ENCODE data around the gene PFDN6.

PFDN6 gene

GRCh38 chr6:33297956-33298772 is 8.8 kb downstream of the PFDN6 start:
- H3K9me2 ChIP-seq (replicated peaks; ENCODE audit: insufficient read depth, low read length): no peaks in the 10 kb centered on the region
- H3K9me3 ChIP-seq (ENCODE audit: insufficient read depth, low read length): no peaks in the 10 kb centered on the region
- peaks cover 20% of the 10 kb centered on the region for H3K79me2 ChIP-seq (ENCODE audit: insufficient read depth, low read length)
- H3K27ac ChIP-seq (ENCODE audit: low read depth, low read length): peak overlapping the region; percentile 89
- no peaks in the 10 kb centered on the region for H3K27me3 ChIP-seq (ENCODE audit: low read length)
- peak overlapping the region; percentile 97 for H3K4me3 ChIP-seq (ENCODE audit: insufficient read depth, low read length, poor library complexity, severe bottlenecking)
- TF ChIP-seq EZH2phosphoT487 (conservative IDR thresholded peaks at IDR 0.05; ENCODE audit: low read length) (no peak), CTCF (IDR thresholded peaks at IDR 0.05; ENCODE audit: insufficient read depth, low read length, poor library complexity, severe bottlenecking) (peak; percentile 52)
- no peaks in the 10 kb centered on the region; the same call in 1 of the 2 replicates for H3K36me3 ChIP-seq (ENCODE audit: low read length)
- H3K9ac ChIP-seq (ENCODE audit: low read length): peak overlapping the region; percentile 96
- H4K20me1 ChIP-seq (ENCODE audit: low read depth, low read length): no peaks in the 10 kb centered on the region
- H3K4me2 ChIP-seq (ENCODE audit: low read depth, low read length, poor library complexity, severe bottlenecking): peak overlapping the region; percentile 90
- H3F3A ChIP-seq (ENCODE audit: insufficient read depth): peaks cover 24% of the 10 kb centered on the region
- H2AFZ ChIP-seq (ENCODE audit: low read depth, low read length, severe bottlenecking): peak overlapping the region; percentile 56

GRCh38 chr6:33298773-33299236 is 9.4 kb downstream of the PFDN6 start, which contains the start of gene RGL2:
Gene RGL2 (minus strand): TSS chr6:33298942. CDS start chr6:33298610, 332 bp downstream.
- H3K9me2 ChIP-seq (replicated peaks; ENCODE audit: insufficient read depth, low read length): no peaks in the 10 kb centered on the region
- H2AFZ ChIP-seq (ENCODE audit: low read depth, low read length, severe bottlenecking): peak within 1 kb of the TSS; percentile 56
- H3K27me3 ChIP-seq (ENCODE audit: low read length): no peaks in the 10 kb centered on the region
- peak within 1 kb of the TSS; percentile 96 for H3K9ac ChIP-seq (ENCODE audit: low read length)
- TF ChIP-seq EZH2phosphoT487 (conservative IDR thresholded peaks at IDR 0.05; ENCODE audit: low read length) (no peak), CTCF (IDR thresholded peaks at IDR 0.05; ENCODE audit: insufficient read depth, low read length, poor library complexity, severe bottlenecking) (no peak)
- H3K36me3 ChIP-seq (ENCODE audit: low read length): peaks cover 4% of the 10 kb centered on the region; the same call in 1 of the 2 replicates
- H3K4me3 ChIP-seq (ENCODE audit: insufficient read depth, low read length, poor library complexity, severe bottlenecking): peak within 1 kb of the TSS; percentile 97
- peaks cover 20% of the 10 kb centered on the region for H3K79me2 ChIP-seq (ENCODE audit: insufficient read depth, low read length)
- peak within 1 kb of the TSS; percentile 89 for H3K27ac ChIP-seq (ENCODE audit: low read depth, low read length)
- H3F3A ChIP-seq (ENCODE audit: insufficient read depth): peaks cover 27% of the 10 kb centered on the region
- H3K9me3 ChIP-seq (ENCODE audit: insufficient read depth, low read length): no peaks in the 10 kb centered on the region
- H3K4me2 ChIP-seq (ENCODE audit: low read depth, low read length, poor library complexity, severe bottlenecking): peak within 1 kb of the TSS; percentile 90
- no peaks in the 10 kb centered on the region for H4K20me1 ChIP-seq (ENCODE audit: low read depth, low read length)

DNA sequence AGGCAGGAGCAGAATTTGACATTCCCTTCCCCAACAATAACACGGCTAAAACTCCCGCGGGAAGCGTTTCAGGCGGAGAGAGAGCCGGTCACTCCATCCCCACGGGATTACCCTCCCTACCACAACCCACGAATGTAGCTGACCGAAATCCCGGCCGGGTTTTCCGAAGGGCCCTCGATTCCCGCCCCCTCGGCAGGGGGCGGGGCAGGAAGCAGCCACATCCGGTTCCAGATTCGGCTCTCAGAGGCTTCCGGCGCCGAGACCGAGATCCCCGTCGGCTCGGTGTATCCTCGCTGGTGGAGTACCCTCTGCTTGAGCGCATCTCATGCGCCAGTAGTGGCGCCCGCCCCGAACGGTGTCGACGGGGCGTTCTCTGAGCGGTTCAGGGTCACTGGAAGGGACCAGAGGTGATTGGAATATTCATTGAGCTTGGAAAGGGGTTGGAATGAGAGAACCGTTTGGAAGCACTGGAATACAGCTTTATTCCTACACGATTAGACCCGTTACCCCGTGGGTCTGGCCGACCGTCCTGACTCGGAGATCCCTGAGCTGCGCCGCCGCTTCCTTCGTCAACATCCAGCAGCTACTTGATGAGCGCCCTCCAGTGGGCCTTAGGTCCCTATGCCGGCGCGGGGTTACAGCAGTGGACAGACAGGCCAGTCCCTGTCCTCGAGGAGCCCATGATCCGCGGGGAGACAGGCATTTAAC is 10.0 kb downstream of the PFDN6 start:
- H3K4me3 ChIP-seq (ENCODE audit: insufficient read depth, low read length, poor library complexity, severe bottlenecking): peak overlapping the region; percentile 97
- H4K20me1 ChIP-seq (ENCODE audit: low read depth, low read length): no peaks in the 10 kb centered on the region
- peak overlapping the region; percentile 96 for H3K9ac ChIP-seq (ENCODE audit: low read length)
- H3K9me3 ChIP-seq (ENCODE audit: insufficient read depth, low read length): no peaks in the 10 kb centered on the region
- peaks cover 4% of the 10 kb centered on the region; the same call in 1 of the 2 replicates for H3K36me3 ChIP-seq (ENCODE audit: low read length)
- H3K9me2 ChIP-seq (replicated peaks; ENCODE audit: insufficient read depth, low read length): no peaks in the 10 kb centered on the region
- H3K27ac ChIP-seq (ENCODE audit: low read depth, low read length): peak overlapping the region; percentile 89
- peak overlapping the region; percentile 90 for H3K4me2 ChIP-seq (ENCODE audit: low read depth, low read length, poor library complexity, severe bottlenecking)
- H3F3A ChIP-seq (ENCODE audit: insufficient read depth): peaks cover 27% of the 10 kb centered on the region
- no peaks in the 10 kb centered on the region for H3K27me3 ChIP-seq (ENCODE audit: low read length)
- peaks cover 20% of the 10 kb centered on the region for H3K79me2 ChIP-seq (ENCODE audit: insufficient read depth, low read length)
- no peak for TF ChIP-seq EZH2phosphoT487 (conservative IDR thresholded peaks at IDR 0.05; ENCODE audit: low read length)
- peak; percentile 96 for TF ChIP-seq CTCF (IDR thresholded peaks at IDR 0.05; ENCODE audit: insufficient read depth, low read length, poor library complexity, severe bottlenecking)
- peak overlapping the region; percentile 56 for H2AFZ ChIP-seq (ENCODE audit: low read depth, low read length, severe bottlenecking)
